Smooth muscle cell (in vitro differentiated cells): Measurements from ENCODE around the gene SIX3. TPM values are rescaled to one million over a fixed set of nuclear protein-coding genes. Genes with fewer than 3 reads are reported as not detected.

ENCODE experiments used
- DNase-seq: peaks from one replicate; lab custom pipeline; 2025; ENCODE audit not compliant: unreplicated experiment; lab: John Stamatoyannopoulos, UW
- H2AFZ ChIP-seq: fragments of 200-600 bp; sonication (generic); 2 replicates; pipeline ENCODE4 v1.6.0; 2016; ENCODE audit warnings: antibody characterized with exemption, low read depth, mild to moderate bottlenecking
- H3F3A ChIP-seq: fragments of 200-600 bp; sonication (generic); 2 replicates; pipeline ENCODE4 v1.6.0; 2017; ENCODE audit warnings: antibody characterized with exemption, low read depth
- H3K27ac ChIP-seq: fragments of 200-600 bp; sonication (generic); 2 replicates; pipeline ENCODE4 v1.5.1; 2016; ENCODE audit warnings: low read depth, mild to moderate bottlenecking
- H3K27me3 ChIP-seq: fragments of 200-600 bp; sonication (generic); 2 replicates; pipeline ENCODE4 v1.6.1; 2016; ENCODE audit warnings: low read depth, mild to moderate bottlenecking
- H3K36me3 ChIP-seq: fragments of 200-600 bp; sonication (generic); 2 replicates; pipeline ENCODE4 v1.5.1; 2016; ENCODE audit warnings: low read depth
- H3K4me1 ChIP-seq: fragments of 200-600 bp; sonication (generic); 2 replicates; pipeline ENCODE4 v1.5.1; 2016; ENCODE audit warnings: low read depth
- H3K4me2 ChIP-seq: fragments of 200-600 bp; sonication (generic); 2 replicates; pipeline ENCODE4 v1.6.0; 2016; ENCODE audit warnings: mild to moderate bottlenecking
- H3K4me3 ChIP-seq: fragments of 200-600 bp; sonication (generic); 2 replicates; pipeline ENCODE4 v1.5.1; 2016; ENCODE audit warnings: mild to moderate bottlenecking
- H3K79me2 ChIP-seq: fragments of 200-600 bp; sonication (generic); 2 replicates; pipeline ENCODE4 v1.6.0; 2016; ENCODE audit warnings: low read depth, mild to moderate bottlenecking
- H3K9ac ChIP-seq: fragments of 200-600 bp; sonication (generic); 2 replicates; pipeline ENCODE4 v1.6.0; 2016; ENCODE audit warnings: low read depth
- H3K9me3 ChIP-seq: fragments of 200-600 bp; sonication (generic); replicated peaks from 2 replicates; pipeline ENCODE4 v1.5.1; 2016; ENCODE audit warnings: low read depth
- H4K20me1 ChIP-seq: fragments of 200-600 bp; sonication (generic); 2 replicates; pipeline ENCODE4 v1.6.0; 2016; ENCODE audit warnings: low read depth
- WGBS: methylation state at CpG from one replicate; pipeline ENCODE4 v1.1.7; 2016; ENCODE audit warnings: low lambda C conversion rate; 5-methylcytosine and 5-hydroxymethylcytosine counted together
- polyA plus RNA-seq: library from polyadenylated mRNA; unstranded; fragments of >200 nt; fragmentation: Nextera tagmentation; extraction: Ambion mirVana; gene quantifications from 2 replicates; pipeline ENCODE4 v1.2.1, GENCODE V29; 2016
- total RNA-seq: library from RNA; depleted of rRNA; stranded (reverse); fragments of >200 nt; gene quantifications from 2 replicates; pipeline ENCODE4 v1.2.3, GENCODE V29; 2014
- TF ChIP-seq, protein P1 (sequence below): fragments of 200-600 bp; sonication (generic); IDR thresholded peaks from 2 replicates; pipeline ENCODE4 v1.5.1; 2017; ENCODE audit warnings: borderline replicate concordance, mild to moderate bottlenecking, antibody characterized with exemption; ENCODE audit not compliant: insufficient read depth, poor library complexity, severe bottlenecking

The SIX3 gene
- total and polyA plus RNA-seq, 2 experiments from 2014 or later = not detected

DNA sequence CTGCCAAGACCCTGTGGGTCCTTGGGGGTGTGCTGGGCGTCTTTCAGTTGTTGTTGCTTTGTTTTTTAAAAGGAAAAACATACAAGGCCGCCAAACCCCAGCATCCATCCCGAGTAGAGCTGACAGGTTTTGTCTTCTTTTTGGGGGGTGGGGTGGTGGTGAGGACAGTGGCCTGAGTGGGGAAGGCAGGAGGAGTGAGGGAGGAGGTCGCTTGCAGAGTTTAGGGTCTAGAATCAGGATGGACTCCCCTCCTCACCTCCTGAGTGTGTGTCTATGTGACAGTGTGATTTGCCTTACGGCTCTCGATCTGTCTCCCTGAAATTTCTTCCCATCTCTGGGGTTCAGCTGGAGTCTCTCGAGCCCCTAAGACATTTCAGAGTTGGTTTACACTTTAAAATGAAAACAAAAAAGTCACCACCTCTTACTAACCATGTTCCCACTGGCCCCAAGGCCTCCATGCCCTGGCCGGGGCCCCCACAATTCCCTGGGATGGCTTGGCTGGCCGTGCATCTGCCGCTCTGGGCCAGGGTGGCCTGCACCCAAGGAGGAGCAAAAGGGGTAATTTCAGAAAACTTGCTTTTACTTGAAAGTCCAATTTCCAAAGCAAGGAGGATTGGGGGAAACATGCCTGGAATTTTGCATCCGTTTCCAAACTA is 5.0 kb downstream of the SIX3 start:
- TF ChIP-seq, protein P1, sequence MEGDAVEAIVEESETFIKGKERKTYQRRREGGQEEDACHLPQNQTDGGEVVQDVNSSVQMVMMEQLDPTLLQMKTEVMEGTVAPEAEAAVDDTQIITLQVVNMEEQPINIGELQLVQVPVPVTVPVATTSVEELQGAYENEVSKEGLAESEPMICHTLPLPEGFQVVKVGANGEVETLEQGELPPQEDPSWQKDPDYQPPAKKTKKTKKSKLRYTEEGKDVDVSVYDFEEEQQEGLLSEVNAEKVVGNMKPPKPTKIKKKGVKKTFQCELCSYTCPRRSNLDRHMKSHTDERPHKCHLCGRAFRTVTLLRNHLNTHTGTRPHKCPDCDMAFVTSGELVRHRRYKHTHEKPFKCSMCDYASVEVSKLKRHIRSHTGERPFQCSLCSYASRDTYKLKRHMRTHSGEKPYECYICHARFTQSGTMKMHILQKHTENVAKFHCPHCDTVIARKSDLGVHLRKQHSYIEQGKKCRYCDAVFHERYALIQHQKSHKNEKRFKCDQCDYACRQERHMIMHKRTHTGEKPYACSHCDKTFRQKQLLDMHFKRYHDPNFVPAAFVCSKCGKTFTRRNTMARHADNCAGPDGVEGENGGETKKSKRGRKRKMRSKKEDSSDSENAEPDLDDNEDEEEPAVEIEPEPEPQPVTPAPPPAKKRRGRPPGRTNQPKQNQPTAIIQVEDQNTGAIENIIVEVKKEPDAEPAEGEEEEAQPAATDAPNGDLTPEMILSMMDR = no peak
- no peak overlapping the region for H3K9ac ChIP-seq
- WGBS = 37% methylated on average over 11 of the region's 11 CpGs
- peaks cover 34% of the 10 kb centered on the region for H3K4me1 ChIP-seq
- no peaks in the 10 kb centered on the region for H4K20me1 ChIP-seq
- H3K9me3 ChIP-seq = no peaks in the 10 kb centered on the region
- no peak overlapping the region for H3K27ac ChIP-seq
- H3K4me2 ChIP-seq = no peak overlapping the region
- H3K27me3 ChIP-seq = peaks cover 100% of the 10 kb centered on the region
- no peak for DNase-seq
- no peak overlapping the region for H2AFZ ChIP-seq
- H3K79me2 ChIP-seq = no peaks in the 10 kb centered on the region
- no peaks in the 10 kb centered on the region for H3F3A ChIP-seq
- no peaks in the 10 kb centered on the region for H3K36me3 ChIP-seq
- no peak overlapping the region for H3K4me3 ChIP-seq

DNA sequence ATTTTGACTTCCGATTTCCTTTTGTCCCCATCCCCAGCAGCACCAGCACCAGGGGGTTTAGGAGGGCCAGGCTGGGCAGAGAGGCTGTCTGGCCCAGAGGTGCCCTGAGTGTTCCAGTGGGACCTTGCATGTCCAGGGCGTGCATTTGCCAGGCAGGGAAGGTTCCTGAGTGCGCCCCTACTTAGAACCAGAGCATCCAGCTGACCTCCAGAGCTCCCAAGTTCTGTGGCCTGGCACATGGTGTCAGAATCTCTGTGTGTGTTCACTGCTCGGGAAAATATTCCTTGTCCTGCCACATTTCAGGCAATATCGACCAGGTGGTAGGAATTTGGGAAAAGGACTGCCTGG is 5.5 kb downstream of the SIX3 start:
- no peak overlapping the region for H3K27ac ChIP-seq
- H4K20me1 ChIP-seq = no peaks in the 10 kb centered on the region
- H2AFZ ChIP-seq = no peak overlapping the region
- 63% methylated on average over 5 of the region's 5 CpGs for WGBS
- TF ChIP-seq, protein P1 = no peak
- H3K4me3 ChIP-seq = no peak overlapping the region
- H3K36me3 ChIP-seq = no peaks in the 10 kb centered on the region
- H3K9me3 ChIP-seq = no peaks in the 10 kb centered on the region
- DNase-seq = no peak
- no peaks in the 10 kb centered on the region for H3K79me2 ChIP-seq
- H3F3A ChIP-seq = no peaks in the 10 kb centered on the region
- H3K4me2 ChIP-seq = no peak overlapping the region
- peaks cover 38% of the 10 kb centered on the region for H3K4me1 ChIP-seq
- peaks cover 100% of the 10 kb centered on the region for H3K27me3 ChIP-seq
- H3K9ac ChIP-seq = no peak overlapping the region

DNA sequence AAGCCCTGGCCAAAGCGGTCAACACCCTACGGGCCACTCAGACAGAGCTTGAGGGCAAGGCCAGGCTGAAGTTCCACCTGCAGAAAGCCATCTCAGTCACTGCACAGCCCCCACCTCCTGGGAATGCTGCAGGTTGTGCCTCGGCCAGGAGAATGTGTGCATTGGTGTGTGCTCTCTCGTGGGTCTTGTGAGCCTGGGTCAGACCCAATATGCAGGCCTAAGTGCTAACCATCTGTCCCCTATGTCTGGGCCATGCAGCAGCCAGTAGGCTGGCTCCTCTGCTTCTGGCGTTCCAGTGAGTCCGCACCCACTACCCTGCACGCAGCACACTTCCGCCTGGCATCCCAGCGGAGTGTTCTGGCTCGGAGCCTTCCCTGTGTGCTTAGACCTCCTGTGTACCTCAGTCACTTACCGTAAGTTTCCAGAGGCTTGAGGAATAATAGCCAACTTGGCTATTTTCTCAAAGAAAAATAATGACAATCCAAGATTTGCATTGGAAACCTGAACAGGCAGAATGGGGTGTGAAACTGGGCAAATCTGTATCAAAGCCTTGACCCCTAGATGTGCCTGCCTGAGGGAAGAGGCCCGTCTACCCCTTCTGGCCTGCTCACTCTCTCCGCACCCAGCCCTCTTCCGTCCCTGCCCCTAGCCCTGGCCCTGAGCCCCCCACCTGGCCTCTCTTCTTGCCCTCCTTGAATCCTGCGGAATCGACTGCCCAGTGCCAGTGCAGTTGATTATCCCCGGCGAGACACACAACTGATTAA is 7.2 kb downstream of the SIX3 start:
- Histone ChIP-seq H3K9ac (no peak overlapping the region), H3K79me2 (no peaks in the 10 kb centered on the region), H4K20me1 (no peaks in the 10 kb centered on the region), H3K4me2 (no peak overlapping the region), H2AFZ (no peak overlapping the region), H3K4me1 (peaks cover 51% of the 10 kb centered on the region), H3K9me3 (no peaks in the 10 kb centered on the region), H3F3A (no peaks in the 10 kb centered on the region), H3K4me3 (no peak overlapping the region), H3K27ac (no peak overlapping the region), H3K36me3 (no peaks in the 10 kb centered on the region), H3K27me3 (peaks cover 100% of the 10 kb centered on the region)
- WGBS = 41% methylated on average over 18 of the region's 18 CpGs
- TF ChIP-seq, protein P1 = no peak
- no peak for DNase-seq
